Upper lobe of left lung (tissue), 6 donors: Measurements from ENCODE around the gene NBPF1. TPM values are rescaled to one million over a fixed set of nuclear protein-coding genes. Genes with fewer than 3 reads are reported as not detected.
A peak's percentile ranks its signal among the peaks of the same experiment; 100 is the strongest.
"Not testable (repeated sequence)": the region's sequence is repeated elsewhere in the genome, so short reads cannot be mapped to it uniquely, and the experiment has no call there.

Experiments used
- ATAC-seq, 2 donors: fragments of 200-7000 bp; cut with Tn5 transposase; one replicate each; pipeline ENCODE4 v1.9.1; 2022; ENCODE audit warnings: mild to moderate bottlenecking in 2 of 2, moderate library complexity in 2 of 2; ENCODE audit not compliant: low FRiP score in 2 of 2
- DNase-seq, 2 donors: peaks; one replicate each; pipeline ENCODE4 v3.0.0-alpha.2; 2019 to 2020
- H3K27ac ChIP-seq, 4 donors: fragments of 200-600 bp; sonication (generic); one replicate each; pipeline ENCODE4 v1.5.1; 2016 to 2019
- H3K27me3 ChIP-seq, 4 donors: fragments of 200-600 bp; sonication (generic); one replicate each; pipeline ENCODE4 v1.5.1; 2017 to 2019
- H3K36me3 ChIP-seq, 4 donors: fragments of 200-600 bp; sonication (generic); one replicate each; pipeline ENCODE4 v1.5.1; 2016 to 2019
- H3K4me1 ChIP-seq, 4 donors: fragments of 200-600 bp; sonication (generic); one replicate each; pipeline ENCODE4 v1.5.1; 2018 to 2019
- H3K4me3 ChIP-seq, 4 donors: fragments of 200-600 bp; sonication (generic); one replicate each; pipeline ENCODE4 v1.5.1; 2017 to 2019; ENCODE audit warnings: mild to moderate bottlenecking in 2 of 4, moderate library complexity in 1 of 4
- H3K9me3 ChIP-seq, 4 donors: fragments of 200-600 bp; sonication (generic); one replicate each; pipeline ENCODE4 v1.5.1; 2018 to 2019
- POLR2A ChIP-seq, 4 donors: fragments of 450-650 bp; IDR thresholded peaks; one replicate each; pipeline ENCODE4 v1.5.1; 2016 to 2017; ENCODE audit warnings: antibody characterized with exemption in 4 of 4, mild to moderate bottlenecking in 2 of 4
- POLR2AphosphoS5 ChIP-seq, 2 donors: sonication (generic); formaldehyde crosslinking; IDR thresholded peaks; one replicate each; pipeline ENCODE4 v1.5.1; 2017; ENCODE audit warnings: antibody characterized with exemption in 2 of 2
- WGBS, 2 donors: methylation state at CpG; one replicate each; pipeline ENCODE4 v1.1.5; 2017 to 2018; 5-methylcytosine and 5-hydroxymethylcytosine counted together
- small RNA-seq, 4 donors: library from RNA; depleted of rRNA; stranded (forward); fragments of <200 nt; gene quantifications; one replicate each; pipeline ENCODE3, GENCODE V24; 2016
- total RNA-seq, 6 donors: library from RNA; depleted of rRNA in 4 of 6; stranded (reverse); fragments of >200 nt in 4 of 6; gene quantifications; one replicate each; pipeline versions ENCODE4 v1.1.0 to v1.2.1, GENCODE V29; 2016 to 2021
- donor health status: DM: no; HTN: no; CAD: no; lungs with moderate emphysema.
- donor health status: DM: no; HTN: yes; CAD: no; lungs with severe emphysema.

Gene NBPF1
- total RNA-seq, 6 donors from 2014 or later, result 31.6 to 81.7 (median 34.3) TPM

GRCh38 chr1:16513412-16514106 lies 99.8 kb downstream of the NBPF1 start:
- ATAC-seq (peak; percentile 95 to 96), DNase-seq (peak in 1 of 2 donors; percentile 45)
- H3K36me3 ChIP-seq, H3K27me3 ChIP-seq, H3K9me3 ChIP-seq, H3K4me1 ChIP-seq: not testable (repeated sequence)
- peak in 1 of 2 donors; percentile 86 for TF ChIP-seq POLR2AphosphoS5 (IDR thresholded peaks at IDR 0.05)
- peak in 1 of 4 donors; percentile 76 for TF ChIP-seq POLR2A (IDR thresholded peaks at IDR 0.05)
- Histone ChIP-seq H3K27ac (peak overlapping the region; percentile 49 to 81 (median 63)), H3K4me3 (peak overlapping the region in 3 of 4 donors; percentile 19 to 28 (median 23))
- WGBS, 2 donors, result 2% methylated on average over 9 to 11 of the region's 26 CpGs

GRCh38 chr1:16512624-16513411 lies 100.5 kb downstream of the NBPF1 start:
- not testable (repeated sequence) for DNase-seq, H3K4me3 ChIP-seq, H3K36me3 ChIP-seq, H3K27me3 ChIP-seq, H3K4me1 ChIP-seq, H3K9me3 ChIP-seq, ATAC-seq
- WGBS, 2 donors, result 65 to 75% methylated on average over 12 to 15 of the region's 15 CpGs
- peak overlapping the region in 1 of 4 donors; percentile 81 for H3K27ac ChIP-seq

Small RNA genes lying within 50 kb of the gene (small RNA-seq; reads per million reads assigned to genes)
- gene RNU1-1 (0 reads per million in 4 donors), gene RNU1-6P (0 reads per million in 4 donors)

Other genes starting within 250 kb of the NBPF1 start
- 100 to 1,000 TPM in 2 of 6 donors, 10 to 100 TPM in 4; 30.4 to 136 (median 58.3) TPM for gene SZRD1, start 246.3 kb downstream of the NBPF1 start, total RNA-seq
- not detected for gene SPATA21, start 176.1 kb downstream of the NBPF1 start, total RNA-seq
- gene NECAP2, start 172.8 kb downstream of the NBPF1 start, total RNA-seq, result 10 to 100 TPM; 61.9 to 96.4 (median 87.1) TPM
- over 10,000 TPM in 1 of 6 donors, 1,000 to 10,000 TPM in 2, under 1 TPM in 3; under 0.01 to 14,413 (median 1,360) TPM for gene RNU1-1, start 99.3 kb downstream of the NBPF1 start, total RNA-seq
- gene RNU1-3, start 53.4 kb upstream of the NBPF1 start, total RNA-seq, result over 10,000 TPM in 1 of 6 donors, 1,000 to 10,000 TPM in 2, under 1 TPM in 3; under 0.01 to 14,413 (median 1,360) TPM
- gene RNU1-4, start 127.0 kb upstream of the NBPF1 start, total RNA-seq, result over 10,000 TPM in 1 of 6 donors, 1,000 to 10,000 TPM in 2, under 1 TPM in 3; under 0.01 to 14,413 (median 1,360) TPM